C4-2B (cell line): ENCODE results near the gene PDGFC.

Experiments used
- ZFX ChIP-seq: fragments of 450-650 bp; IDR thresholded peaks from 2 replicates; pipeline ENCODE4 v1.6.1; 2017
- TF ChIP-seq, protein P1 (sequence below): fragments of 450-650 bp; conservative IDR thresholded peaks from 2 replicates; pipeline ENCODE4 v1.5.1; 2017; ENCODE audit warnings: mild to moderate bottlenecking

DNA sequence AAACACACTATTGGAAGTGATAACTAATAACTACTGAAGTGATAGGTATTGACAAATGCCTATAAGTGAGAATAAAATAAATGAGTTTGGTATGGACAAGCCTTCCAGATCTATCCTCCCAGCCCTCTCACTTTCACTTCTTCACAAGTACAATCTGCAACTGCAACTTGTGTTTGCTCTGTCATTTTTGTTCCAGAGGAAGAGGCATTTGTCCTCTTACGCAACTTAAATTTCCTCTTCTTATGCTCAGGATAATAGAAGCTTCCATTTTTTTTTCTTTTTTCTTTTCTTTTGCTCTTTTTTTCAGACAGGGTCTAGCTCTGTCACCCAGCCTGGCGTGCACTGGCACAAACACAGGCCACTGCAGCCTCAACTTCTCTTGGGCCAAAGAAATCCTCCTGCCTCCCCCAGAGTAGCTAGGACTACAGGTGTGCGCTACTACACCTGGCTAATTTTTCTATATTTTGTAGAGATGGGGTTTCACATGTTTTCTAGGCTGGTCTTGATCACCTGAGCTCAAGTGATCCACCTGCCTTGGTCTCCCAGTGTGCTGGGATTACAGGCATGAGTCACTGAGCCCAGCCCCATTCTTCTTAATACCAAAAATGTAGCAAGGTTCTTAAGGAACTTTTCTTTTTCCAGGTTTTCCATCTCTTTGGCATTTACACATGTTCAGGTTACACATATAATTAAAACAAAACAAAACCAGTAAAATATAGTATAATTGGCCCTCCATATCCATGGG is 73.1 kb downstream of the PDGFC start:
- TF ChIP-seq, protein P1, sequence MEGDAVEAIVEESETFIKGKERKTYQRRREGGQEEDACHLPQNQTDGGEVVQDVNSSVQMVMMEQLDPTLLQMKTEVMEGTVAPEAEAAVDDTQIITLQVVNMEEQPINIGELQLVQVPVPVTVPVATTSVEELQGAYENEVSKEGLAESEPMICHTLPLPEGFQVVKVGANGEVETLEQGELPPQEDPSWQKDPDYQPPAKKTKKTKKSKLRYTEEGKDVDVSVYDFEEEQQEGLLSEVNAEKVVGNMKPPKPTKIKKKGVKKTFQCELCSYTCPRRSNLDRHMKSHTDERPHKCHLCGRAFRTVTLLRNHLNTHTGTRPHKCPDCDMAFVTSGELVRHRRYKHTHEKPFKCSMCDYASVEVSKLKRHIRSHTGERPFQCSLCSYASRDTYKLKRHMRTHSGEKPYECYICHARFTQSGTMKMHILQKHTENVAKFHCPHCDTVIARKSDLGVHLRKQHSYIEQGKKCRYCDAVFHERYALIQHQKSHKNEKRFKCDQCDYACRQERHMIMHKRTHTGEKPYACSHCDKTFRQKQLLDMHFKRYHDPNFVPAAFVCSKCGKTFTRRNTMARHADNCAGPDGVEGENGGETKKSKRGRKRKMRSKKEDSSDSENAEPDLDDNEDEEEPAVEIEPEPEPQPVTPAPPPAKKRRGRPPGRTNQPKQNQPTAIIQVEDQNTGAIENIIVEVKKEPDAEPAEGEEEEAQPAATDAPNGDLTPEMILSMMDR = no peak
- no peak for TF ChIP-seq ZFX
